GM12892 (cell line): ENCODE data around the gene TMBIM4.

Experiments
- POLR2A ChIP-seq: IDR thresholded peaks from 2 replicates; pipeline ENCODE4 v1.6.1; 2011; ENCODE audit warnings: low read depth, low read length, control low read depth
- POLR2AphosphoS5 ChIP-seq: IDR thresholded peaks from 2 replicates; pipeline ENCODE4 v1.6.1; 2011; ENCODE audit warnings: low read depth, low read length, control low read depth
- TAF1 ChIP-seq: IDR thresholded peaks from 2 replicates; pipeline ENCODE4 v1.6.1; 2011; ENCODE audit warnings: low read depth, mild to moderate bottlenecking, control low read depth, low read length, borderline replicate concordance

- TF ChIP-seq POLR2A (no peak), TAF1 (no peak), POLR2AphosphoS5 (no peak)
These were observed 49.9 kb downstream of the TMBIM4 start for GRCh38 chr12:66119870-66120241.
